Astrocyte of the spinal cord (primary cell): ENCODE measurements around the gene PCNP.
"Not testable (repeated sequence)": the region's sequence is repeated elsewhere in the genome, so short reads cannot be mapped to it uniquely, and the experiment has no call there.

Source experiments
- DNase-seq: peaks from one replicate; pipeline ENCODE4 v3.0.0; 2011; ENCODE audit warnings: low read depth, low spot score
- H3K4me3 ChIP-seq: 2 replicates; pipeline ENCODE4 v1.5.1; 2011; ENCODE audit warnings: low read depth, mild to moderate bottlenecking, low read length, moderate library complexity
- CTCF ChIP-seq: IDR thresholded peaks from 2 replicates; pipeline ENCODE4 v1.5.1; 2012; ENCODE audit warnings: low read depth, mild to moderate bottlenecking, low read length, inconsistent platforms
- in situ Hi-C: cut with HindIII; loops from 2 replicates; pipeline ENCODE4 v1.10.0; 2017; ENCODE audit warnings: low sequenced_read_pairs

PCNP gene

GRCh38 chr3:101623656-101624055 is 49.7 kb downstream of the PCNP start:
- TF ChIP-seq CTCF: no peak
- H3K4me3 ChIP-seq: no peak overlapping the region
- DNase-seq: no peak
- in situ Hi-C loops: no loop called here

DNA sequence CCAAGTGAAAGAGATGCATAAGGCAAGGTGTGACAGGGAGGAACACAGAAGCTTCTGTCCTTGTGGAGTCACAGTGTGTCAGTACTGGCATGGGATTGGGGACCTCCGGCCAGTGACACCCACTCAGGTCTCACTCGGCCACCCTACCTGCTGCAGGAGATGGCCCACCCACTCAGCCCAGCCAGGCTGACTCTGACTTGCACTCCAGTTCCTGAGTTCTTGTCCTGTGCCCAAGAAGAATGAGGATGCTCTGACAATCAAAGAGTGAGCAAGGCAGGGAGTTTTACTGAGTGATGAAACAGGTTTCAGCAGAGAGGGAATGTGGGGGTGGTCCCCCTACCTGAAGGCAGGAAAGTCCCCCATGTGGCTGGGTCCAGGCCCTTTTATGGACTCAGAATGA is 50.9 kb downstream of the PCNP start:
- DNase-seq: no peak
- TF ChIP-seq CTCF: no peak
- in situ Hi-C loops: no loop called here
- no peak overlapping the region for H3K4me3 ChIP-seq

- H3K4me3 ChIP-seq: no peak overlapping the region
- in situ Hi-C loops: no loop called here
- no peak for TF ChIP-seq CTCF
- DNase-seq: no peak
Observed at GRCh38 chr3:101625879-101626278, 51.9 kb downstream of the PCNP start.

- in situ Hi-C loops: no loop called here
- no peak for DNase-seq
- H3K4me3 ChIP-seq: no peak overlapping the region
- no peak for TF ChIP-seq CTCF
Observed at GRCh38 chr3:101629219-101629618, 55.2 kb downstream of the PCNP start.

DNA sequence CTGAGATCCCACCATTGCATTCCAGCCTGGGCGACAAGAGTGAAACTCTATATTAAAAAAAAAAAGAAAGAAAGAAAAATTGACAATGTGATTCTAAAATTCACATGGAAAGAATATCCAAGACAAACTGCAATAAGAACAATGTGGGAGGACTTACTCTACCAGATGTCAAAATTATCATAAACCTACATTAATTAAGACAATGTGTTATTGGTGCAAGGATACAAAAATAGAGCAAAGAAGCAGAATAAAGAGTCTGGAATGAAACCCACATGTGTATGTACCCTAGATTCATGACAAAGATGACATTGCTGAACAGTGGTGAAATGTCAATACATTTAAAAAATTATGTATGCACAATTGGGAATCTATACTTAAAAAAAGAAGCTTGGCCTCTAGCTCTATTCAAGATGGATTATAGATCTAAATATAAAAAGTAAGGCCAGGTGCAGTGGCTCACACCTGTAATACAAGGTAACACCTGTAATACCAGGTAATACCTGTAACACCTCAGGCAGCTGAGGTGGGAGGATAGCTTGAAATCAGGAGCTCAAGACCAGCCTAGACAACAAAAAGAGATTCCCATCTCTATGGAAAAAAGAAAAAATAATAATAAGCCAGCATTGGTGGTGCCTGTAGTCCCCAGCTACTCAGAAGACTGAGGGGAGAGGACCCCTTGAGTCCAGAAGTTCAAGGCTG is 57.3 kb downstream of the PCNP start:
- no peak for DNase-seq
- TF ChIP-seq CTCF: no peak
- no peak overlapping the region for H3K4me3 ChIP-seq
- in situ Hi-C loops: no loop called here

DNA sequence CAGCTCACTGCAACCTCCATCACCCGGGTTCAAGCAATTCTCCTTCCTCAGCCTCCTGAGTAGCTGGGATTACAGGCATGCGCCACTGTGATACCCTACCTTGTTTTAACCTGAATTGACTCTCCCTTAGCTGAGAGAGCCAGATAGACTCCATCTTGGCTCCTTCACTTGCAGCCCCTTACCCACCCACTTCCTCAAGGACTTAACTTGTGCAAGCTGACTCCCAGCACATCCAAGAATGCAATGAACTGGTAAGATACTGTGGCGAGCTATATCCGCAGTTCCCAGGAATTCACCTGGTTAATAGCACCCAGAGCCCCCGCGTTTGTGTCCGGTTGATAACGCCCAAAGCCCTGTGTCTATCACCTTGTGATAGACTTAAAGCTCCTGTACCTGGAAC is 58.0 kb downstream of the PCNP start:
- H3K4me3 ChIP-seq, in situ Hi-C loops, DNase-seq: not testable (repeated sequence)

DNA sequence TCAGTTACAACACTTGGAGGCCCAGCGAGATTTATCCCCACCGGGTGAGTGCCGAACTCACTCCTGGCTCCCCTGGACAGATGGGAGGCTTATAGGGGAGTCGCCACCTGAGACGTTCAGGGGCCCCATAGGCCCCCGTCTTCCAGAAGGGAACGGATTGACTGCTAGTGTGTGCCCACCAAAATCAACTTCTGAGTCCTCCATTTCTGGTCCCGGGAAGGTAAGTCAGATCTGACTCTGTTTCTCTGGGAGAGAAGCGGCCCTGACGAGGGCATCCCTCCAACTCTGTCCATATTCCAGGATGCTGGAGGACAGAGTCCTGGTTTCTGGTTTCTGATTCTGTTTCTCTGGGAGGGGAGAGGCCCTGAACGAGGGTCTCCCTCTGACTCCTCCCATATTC is 58.6 kb downstream of the PCNP start:
- TF ChIP-seq CTCF: no peak
- in situ Hi-C loops: no loop called here
- H3K4me3 ChIP-seq: no peak overlapping the region
- no peak for DNase-seq
